Stimulated activated CD8-positive, alpha-beta memory T cell treated with anti-CD3 and anti-CD28 coated beads, Interleukin-7, amount 100 ng/mL, for 48 hours (primary cell): ENCODE results near the gene CBLB.

Source experiments
- DNase-seq, 2 donors: peaks; one replicate each; pipeline ENCODE4 v3.0.0-alpha.2; 2020; ENCODE audit warnings: low read depth in 1 of 2; ENCODE audit errors: extremely low read depth in 1 of 2

The CBLB gene

GRCh38 chr3:105847865-105848264 is 20.9 kb downstream of the CBLB start:
- no peak for DNase-seq

GRCh38 chr3:105847452-105847851 is 21.4 kb downstream of the CBLB start:
- no peak for DNase-seq

DNA sequence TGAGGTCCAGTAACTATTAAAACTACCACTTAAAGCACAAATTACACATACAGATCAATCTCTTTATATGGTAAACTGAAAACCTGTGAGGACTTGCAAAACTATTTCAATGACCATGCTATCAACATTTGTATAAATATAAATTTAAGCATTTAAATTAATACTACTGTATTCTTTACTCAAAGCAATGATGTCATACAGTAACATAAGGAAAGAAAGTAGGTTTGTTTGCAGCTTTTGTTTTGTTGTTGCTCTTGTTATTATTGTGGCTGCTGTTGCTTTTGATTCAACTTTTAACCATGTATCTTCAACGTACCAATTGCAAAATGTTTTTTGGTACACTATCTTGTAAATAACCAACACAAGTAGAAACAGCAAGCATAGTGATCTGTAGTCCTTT is 22.0 kb downstream of the CBLB start:
- DNase-seq = no peak

- DNase-seq = no peak
Measured at GRCh38 chr3:105845488-105845887, 23.3 kb downstream of the CBLB start.

DNA sequence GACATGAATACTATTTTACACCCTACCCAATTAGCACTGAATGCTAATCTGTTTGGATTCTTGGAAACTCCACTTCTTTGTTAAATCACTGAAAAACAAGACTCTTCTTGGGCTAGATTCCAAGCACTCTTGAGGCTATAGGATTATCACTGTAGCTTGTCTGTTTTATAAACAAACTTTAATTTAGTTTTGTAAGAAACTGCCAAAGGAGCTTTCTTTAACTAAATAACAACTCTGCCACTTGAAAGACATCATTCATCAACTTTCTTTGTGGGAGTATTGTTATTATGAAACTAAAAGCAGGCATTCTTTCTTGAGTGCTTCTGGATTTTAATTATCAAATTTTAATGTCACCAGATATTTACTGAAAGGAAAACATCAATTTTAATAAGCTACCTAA is 24.1 kb downstream of the CBLB start:
- no peak for DNase-seq

GRCh38 chr3:105843994-105844393 is 24.8 kb downstream of the CBLB start:
- no peak for DNase-seq

- no peak for DNase-seq
Measured at GRCh38 chr3:105842943-105843342, 25.9 kb downstream of the CBLB start.

DNA sequence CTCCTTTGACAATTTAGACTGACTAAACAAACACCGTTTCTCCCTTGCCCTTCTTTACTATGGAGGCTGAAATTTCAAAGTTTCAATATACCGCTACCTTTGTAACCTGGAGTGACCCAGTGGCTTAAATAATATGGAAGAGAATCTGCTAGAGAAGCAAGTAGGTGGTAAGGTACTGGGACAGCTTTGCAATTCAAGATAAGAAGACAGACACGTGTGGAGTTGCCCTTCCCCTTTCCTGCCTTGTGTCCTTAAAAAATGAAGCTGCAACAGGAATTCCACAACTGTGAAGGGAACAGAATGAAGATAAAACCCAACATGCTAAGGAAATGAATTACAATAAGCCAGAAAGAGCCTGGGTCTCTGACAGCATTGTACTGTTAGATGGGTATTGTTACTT is 26.4 kb downstream of the CBLB start:
- DNase-seq = no peak

- no peak for DNase-seq
Measured at GRCh38 chr3:105837947-105838346, 30.9 kb downstream of the CBLB start.

- no peak for DNase-seq
Measured at GRCh38 chr3:105837143-105837740, 31.6 kb downstream of the CBLB start.

DNA sequence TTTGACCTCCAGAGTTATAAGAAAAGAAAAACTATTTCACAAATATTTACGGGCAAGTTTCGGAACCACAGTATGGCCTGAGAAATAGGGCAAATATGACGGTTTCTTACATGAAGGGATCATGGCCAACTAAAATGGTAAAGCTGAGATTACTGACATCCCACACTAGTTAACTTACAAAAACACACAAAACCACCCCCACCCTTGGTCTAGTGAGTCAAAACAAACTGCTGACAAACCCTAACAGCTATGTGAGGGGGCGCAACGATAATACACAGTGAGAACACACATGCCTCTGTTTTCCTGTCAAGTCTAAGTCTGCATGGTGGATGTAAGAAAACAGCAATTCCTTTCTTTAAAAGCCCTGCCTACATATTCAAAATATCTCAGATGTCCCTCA is 32.3 kb downstream of the CBLB start:
- peak in 1 of 2 donors; percentile 41 for DNase-seq

GRCh38 chr3:105835606-105836005 is 33.2 kb downstream of the CBLB start:
- DNase-seq = no peak

DNA sequence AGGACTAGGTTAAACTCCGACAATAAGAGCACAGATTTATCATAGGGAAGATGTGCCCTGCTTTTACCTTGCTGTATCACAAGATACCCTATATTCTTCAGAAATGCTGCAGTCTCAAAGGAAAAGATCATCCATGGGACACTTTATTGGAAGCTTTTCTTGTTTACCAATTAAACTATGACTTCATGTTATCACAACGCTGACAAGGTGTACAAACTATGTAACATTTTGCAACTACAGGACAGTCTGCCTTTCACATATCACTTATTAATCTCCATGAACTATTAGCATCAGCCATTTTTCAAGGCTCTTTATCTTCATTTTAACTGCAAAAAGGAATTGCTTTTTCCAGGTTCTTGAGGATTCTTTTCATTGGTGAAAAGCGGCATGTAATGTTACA is 34.0 kb downstream of the CBLB start:
- no peak for DNase-seq

- DNase-seq = no peak
Measured at GRCh38 chr3:105832644-105833043, 36.2 kb downstream of the CBLB start.

DNA sequence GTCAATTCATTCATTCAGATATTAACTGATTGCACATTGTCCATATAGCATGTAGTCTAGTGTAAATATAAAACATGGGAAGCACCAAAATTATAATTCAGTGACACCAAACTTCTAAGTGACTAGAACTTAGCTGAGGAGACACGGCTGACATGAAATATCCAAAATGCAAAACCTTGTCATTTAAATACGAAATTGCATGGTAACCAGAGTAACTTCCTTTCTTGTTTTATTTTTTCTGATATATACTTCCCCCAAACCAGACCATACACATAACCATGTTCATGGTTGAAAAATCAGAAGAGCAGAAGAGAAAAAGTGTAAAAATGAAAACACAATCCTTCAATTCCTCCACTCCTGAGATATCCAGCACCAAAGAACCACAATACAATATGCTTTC is 38.0 kb downstream of the CBLB start:
- no peak for DNase-seq

DNA sequence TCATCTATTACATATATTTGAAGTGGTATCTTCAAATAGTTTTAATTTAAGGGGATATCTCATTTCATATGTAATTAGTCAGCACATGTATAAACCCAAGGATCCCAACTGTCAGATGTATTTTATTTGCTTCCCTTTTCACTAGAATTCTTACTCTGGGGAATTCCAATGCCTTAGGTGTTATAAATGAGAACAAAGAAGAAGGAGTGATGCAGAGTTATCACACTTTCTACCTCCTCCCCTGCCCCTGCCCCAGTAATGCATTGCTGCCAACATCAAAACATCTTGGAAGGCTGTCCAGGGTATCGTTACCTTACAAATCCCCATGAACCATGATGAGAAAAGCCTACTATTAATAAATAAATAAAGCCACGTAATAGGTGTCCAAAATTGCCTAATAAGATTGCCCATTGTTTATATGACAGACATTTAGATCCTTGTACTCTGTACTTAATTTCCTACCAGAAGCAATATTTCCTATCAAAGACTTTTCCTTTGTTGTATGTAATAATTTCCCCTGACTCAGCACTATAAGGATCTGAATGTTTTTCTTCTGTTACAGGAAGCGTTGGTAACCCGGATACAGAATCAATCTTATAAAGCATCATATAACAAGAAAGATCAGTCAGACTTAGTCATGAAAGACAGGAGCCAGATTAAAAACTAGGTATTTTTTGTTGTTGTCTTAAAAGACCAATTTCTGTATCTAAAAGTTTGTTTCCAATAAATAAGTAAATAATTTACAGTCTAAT is 38.8 kb downstream of the CBLB start:
- DNase-seq = no peak

GRCh38 chr3:105829229-105829628 is 39.6 kb downstream of the CBLB start:
- DNase-seq = peak in 1 of 2 donors; percentile 47

- DNase-seq = no peak
Measured at GRCh38 chr3:105828703-105829102, 40.1 kb downstream of the CBLB start.

DNA sequence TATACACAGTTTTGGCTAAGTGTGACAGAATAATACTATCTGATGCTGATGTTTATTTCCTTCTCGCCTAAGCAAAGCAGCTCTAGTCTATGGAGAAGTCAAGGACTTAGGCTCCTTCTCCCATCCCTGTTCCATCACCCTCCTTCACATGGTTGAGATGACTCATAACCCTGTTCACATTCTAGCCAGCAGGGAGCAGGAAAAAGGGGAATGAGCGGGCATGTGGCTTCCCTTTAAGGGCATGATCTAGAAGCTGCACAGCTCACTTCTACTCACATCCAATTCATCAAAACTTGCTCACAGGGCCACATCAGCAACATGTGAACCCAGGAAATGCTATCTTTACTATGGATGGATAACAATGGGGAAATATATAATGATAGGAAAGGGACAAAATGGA is 40.9 kb downstream of the CBLB start:
- no peak for DNase-seq

- no peak for DNase-seq
Measured at GRCh38 chr3:105826778-105827634, 41.8 kb downstream of the CBLB start.

- no peak for DNase-seq
Measured at GRCh38 chr3:105824129-105824528, 44.7 kb downstream of the CBLB start.
